ENCODE results near the gene TNNT2.

GRCh38 chr1:201309416-201309815, 68.1 kb downstream of the TNNT2 start:
- TF ChIP-seq, protein P1, sequence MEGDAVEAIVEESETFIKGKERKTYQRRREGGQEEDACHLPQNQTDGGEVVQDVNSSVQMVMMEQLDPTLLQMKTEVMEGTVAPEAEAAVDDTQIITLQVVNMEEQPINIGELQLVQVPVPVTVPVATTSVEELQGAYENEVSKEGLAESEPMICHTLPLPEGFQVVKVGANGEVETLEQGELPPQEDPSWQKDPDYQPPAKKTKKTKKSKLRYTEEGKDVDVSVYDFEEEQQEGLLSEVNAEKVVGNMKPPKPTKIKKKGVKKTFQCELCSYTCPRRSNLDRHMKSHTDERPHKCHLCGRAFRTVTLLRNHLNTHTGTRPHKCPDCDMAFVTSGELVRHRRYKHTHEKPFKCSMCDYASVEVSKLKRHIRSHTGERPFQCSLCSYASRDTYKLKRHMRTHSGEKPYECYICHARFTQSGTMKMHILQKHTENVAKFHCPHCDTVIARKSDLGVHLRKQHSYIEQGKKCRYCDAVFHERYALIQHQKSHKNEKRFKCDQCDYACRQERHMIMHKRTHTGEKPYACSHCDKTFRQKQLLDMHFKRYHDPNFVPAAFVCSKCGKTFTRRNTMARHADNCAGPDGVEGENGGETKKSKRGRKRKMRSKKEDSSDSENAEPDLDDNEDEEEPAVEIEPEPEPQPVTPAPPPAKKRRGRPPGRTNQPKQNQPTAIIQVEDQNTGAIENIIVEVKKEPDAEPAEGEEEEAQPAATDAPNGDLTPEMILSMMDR (conservative IDR thresholded peaks at IDR 0.05; ENCODE audit: low read length) = peak; percentile 76
- no peak for TF ChIP-seq EZH2phosphoT487 (IDR thresholded peaks at IDR 0.05; ENCODE audit: borderline replicate concordance, low read depth, low read length)
